T-helper 17 cell (primary cell): ENCODE results near the gene RPUSD1. TPM values are rescaled to one million over a fixed set of nuclear protein-coding genes. Genes with fewer than 3 reads are reported as not detected.

Source experiments
- ATAC-seq: fragments of 150-1000 bp; cut with Tn5 transposase; 2 replicates; pipeline ENCODE4 v1.10.0; 2021; ENCODE audit warnings: mild to moderate bottlenecking, moderate library complexity
- DNase-seq, 3 donors: peaks; one replicate each; pipeline versions ENCODE4 v3.0.0 to v3.0.0-alpha.2; 2020 to 2021
- H3K9me3 ChIP-seq: one replicate; pipeline ENCODE4 v1.7.0; 2013; ENCODE audit warnings: low read length, mild to moderate bottlenecking; ENCODE audit not compliant: control insufficient read depth, poor library complexity, severe bottlenecking
- H3K27ac Mint-ChIP-seq: one replicate; pipeline ENCODE4 v1.8.0; 2022; ENCODE audit warnings: mild to moderate bottlenecking, moderate library complexity, mixed read lengths
- H3K27me3 Mint-ChIP-seq: one replicate; pipeline ENCODE4 v1.8.0; 2022; ENCODE audit warnings: mixed read lengths
- H3K36me3 Mint-ChIP-seq: one replicate; pipeline ENCODE4 v1.8.0; 2022; ENCODE audit warnings: low read depth, mixed read lengths
- H3K4me1 Mint-ChIP-seq: one replicate; pipeline ENCODE4 v1.8.0; 2022; ENCODE audit warnings: mild to moderate bottlenecking, mixed read lengths
- H3K4me3 Mint-ChIP-seq: one replicate; pipeline ENCODE4 v1.8.0; 2022; ENCODE audit warnings: mild to moderate bottlenecking, moderate library complexity, mixed read lengths
- total RNA-seq, 4 donors: library from RNA in 2 of 4; stranded (reverse) in 2 of 4; gene quantifications; one replicate each; pipeline ENCODE4 v1.2.3 and lab custom pipeline; 2022 to 2026

RPUSD1 gene
- total RNA-seq, 2 donors from 2014 or later, result 14.9 to 17.1 TPM

DNA sequence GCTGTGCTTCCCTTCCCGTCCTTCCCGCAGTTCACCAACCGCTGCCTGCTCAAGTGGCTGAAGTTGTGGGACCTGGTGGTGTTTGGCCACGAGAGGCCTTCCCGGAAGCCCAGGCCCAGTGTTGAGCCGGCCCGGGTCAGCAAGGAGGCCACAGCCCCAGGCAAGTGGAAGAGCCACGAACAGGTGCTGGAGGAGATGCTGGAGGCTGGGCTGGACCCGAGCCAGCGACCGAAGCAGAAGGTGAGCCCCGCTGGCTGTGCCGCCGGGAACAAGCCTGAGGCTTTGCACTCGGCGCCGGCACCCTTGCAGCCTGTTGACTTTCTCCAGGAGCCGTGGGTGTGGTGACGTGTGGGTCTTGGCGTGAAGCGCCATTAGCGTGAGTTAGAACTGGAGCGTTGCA lies 3.0 kb upstream of the RPUSD1 start:
- no peak overlapping the region for H3K27ac Mint-ChIP-seq
- ATAC-seq, result no peak
- no peaks in the 10 kb centered on the region for H3K36me3 Mint-ChIP-seq
- H3K4me1 Mint-ChIP-seq, result peaks cover 5% of the 10 kb centered on the region
- no peaks in the 10 kb centered on the region for H3K27me3 Mint-ChIP-seq
- no peak for DNase-seq
- no peaks in the 10 kb centered on the region for H3K9me3 ChIP-seq
- no peak overlapping the region for H3K4me3 Mint-ChIP-seq

DNA sequence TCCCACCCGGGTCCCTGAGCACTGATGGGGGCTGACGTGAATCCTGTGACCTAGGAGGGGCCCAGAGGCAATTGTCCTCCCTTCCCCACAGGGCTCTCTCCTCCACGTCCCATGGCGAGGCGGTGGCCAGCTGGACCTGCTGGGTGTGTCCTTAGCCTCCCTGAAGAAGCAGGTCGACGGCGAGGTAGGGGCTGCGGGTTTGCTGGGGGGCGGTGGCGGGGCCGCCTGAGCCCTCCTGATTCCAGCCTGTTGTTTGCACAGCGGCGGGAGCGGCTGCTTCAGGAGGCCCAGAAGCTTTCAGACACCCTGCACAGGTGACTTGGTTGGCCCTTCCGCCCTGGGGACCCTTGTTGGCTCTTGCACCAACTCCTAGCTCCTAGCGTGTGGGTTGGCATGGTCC lies 1.9 kb upstream of the RPUSD1 start:
- no peak for DNase-seq
- no peak overlapping the region for H3K27ac Mint-ChIP-seq
- H3K36me3 Mint-ChIP-seq, result no peaks in the 10 kb centered on the region
- no peaks in the 10 kb centered on the region for H3K27me3 Mint-ChIP-seq
- peak overlapping the region; percentile 83 for H3K4me3 Mint-ChIP-seq
- no peak for ATAC-seq
- H3K4me1 Mint-ChIP-seq, result peaks cover 3% of the 10 kb centered on the region
- H3K9me3 ChIP-seq, result no peaks in the 10 kb centered on the region

GRCh38 chr16:789191-789850 lies 1.1 kb upstream of the RPUSD1 start:
- H3K27me3 Mint-ChIP-seq, result no peaks in the 10 kb centered on the region
- ATAC-seq (no peak), DNase-seq (no peak)
- peaks cover 6% of the 10 kb centered on the region for H3K4me1 Mint-ChIP-seq
- no peaks in the 10 kb centered on the region for H3K9me3 ChIP-seq
- peak overlapping the region; percentile 83 for H3K4me3 Mint-ChIP-seq
- H3K36me3 Mint-ChIP-seq, result no peaks in the 10 kb centered on the region
- H3K27ac Mint-ChIP-seq, result no peak overlapping the region

- DNase-seq (peak; percentile 90 to 97 (median 96)), ATAC-seq (peak; percentile 97)
- no peaks in the 10 kb centered on the region for H3K9me3 ChIP-seq
- Mint-ChIP-seq H3K27ac (peak within 1 kb of the TSS; percentile 67), H3K4me3 (peak within 1 kb of the TSS; percentile 90), H3K36me3 (no peaks in the 10 kb centered on the region), H3K4me1 (peaks cover 6% of the 10 kb centered on the region), H3K27me3 (no peaks in the 10 kb centered on the region)
These were observed 382 bp upstream of the RPUSD1 start, which contains the start of gene CHTF18 for GRCh38 chr16:788399-789126. CHTF18 (plus strand) TSS chr16:788620; CDS start chr16:788685, 65 bp downstream.

GRCh38 chr16:787321-787966 lies 737 bp downstream of the RPUSD1 start:
- no peak for DNase-seq
- H3K36me3 Mint-ChIP-seq, result no peaks in the 10 kb centered on the region

DNA sequence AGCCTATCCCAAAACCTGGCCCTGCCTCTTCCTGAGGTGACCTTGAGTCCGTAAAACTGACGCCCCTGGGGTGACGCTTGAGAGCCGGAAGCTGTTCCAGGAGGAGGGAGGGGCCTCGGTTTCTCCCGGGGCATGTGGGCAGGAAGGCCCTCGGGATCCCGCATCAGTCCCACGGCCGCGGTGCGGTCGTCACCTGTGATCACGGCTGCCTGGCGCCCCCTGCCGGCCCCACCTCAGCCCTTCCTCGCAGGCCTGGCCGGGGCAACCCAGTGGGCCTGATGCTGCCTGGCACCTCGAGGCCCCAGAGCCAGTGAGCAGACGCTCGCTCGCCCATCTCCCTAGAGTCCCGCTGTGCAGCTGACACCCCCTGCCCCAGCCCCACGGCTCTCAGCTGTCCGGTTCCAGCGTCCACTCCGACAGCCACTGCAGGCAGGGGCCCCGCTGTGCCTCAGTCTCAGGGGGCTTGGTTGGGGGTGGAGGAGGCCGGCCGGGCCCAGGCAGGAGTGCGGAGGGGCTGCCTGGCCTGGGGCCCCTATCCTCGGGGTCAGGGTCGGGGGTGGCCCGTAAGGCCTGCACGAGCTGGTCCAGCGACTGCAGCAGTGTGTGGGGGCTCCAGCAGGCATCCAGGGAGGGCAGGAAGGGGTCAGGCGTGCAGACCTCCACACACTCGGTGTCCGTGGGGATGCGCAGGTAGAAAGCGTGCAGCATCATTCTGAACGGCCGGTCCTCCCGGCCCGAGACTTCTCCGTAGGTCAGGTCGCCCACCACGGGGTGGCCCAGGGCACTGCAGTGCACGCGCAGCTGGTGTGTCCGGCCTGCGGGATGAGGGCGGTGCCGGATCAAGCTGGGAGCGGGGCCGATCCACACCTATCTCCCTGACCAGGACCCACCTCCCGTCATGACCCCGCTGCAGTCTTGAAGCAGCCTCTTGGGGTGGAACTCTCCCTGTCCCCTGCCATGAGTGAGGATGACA lies 2.3 kb downstream of the RPUSD1 start:
- ATAC-seq, result peak; percentile 22
- no peaks in the 10 kb centered on the region for H3K9me3 ChIP-seq
- Mint-ChIP-seq H3K27me3 (no peaks in the 10 kb centered on the region), H3K4me3 (peak overlapping the region; percentile 90), H3K36me3 (no peaks in the 10 kb centered on the region), H3K27ac (no peak overlapping the region), H3K4me1 (peaks cover 6% of the 10 kb centered on the region)
- peak; percentile 59 to 72 (median 66) for DNase-seq

More at GRCh38 chr16:787321-787966, 737 bp downstream of the RPUSD1 start:
- no peaks in the 10 kb centered on the region for H3K9me3 ChIP-seq
- no peaks in the 10 kb centered on the region for H3K27me3 Mint-ChIP-seq
- ATAC-seq, result no peak
- H3K4me1 Mint-ChIP-seq, result peaks cover 6% of the 10 kb centered on the region
- H3K27ac Mint-ChIP-seq, result peak overlapping the region; percentile 67
- peak overlapping the region; percentile 90 for H3K4me3 Mint-ChIP-seq

GRCh38 chr16:784431-784830 lies 3.8 kb downstream of the RPUSD1 start:
- no peaks in the 10 kb centered on the region for H3K9me3 ChIP-seq
- no peak for DNase-seq
- ATAC-seq, result no peak
- no peaks in the 10 kb centered on the region for H3K27me3 Mint-ChIP-seq
- peaks cover 8% of the 10 kb centered on the region for H3K4me1 Mint-ChIP-seq
- H3K4me3 Mint-ChIP-seq, result no peak overlapping the region
- H3K27ac Mint-ChIP-seq, result no peak overlapping the region
- H3K36me3 Mint-ChIP-seq, result no peaks in the 10 kb centered on the region

GRCh38 chr16:783404-784161 lies 4.6 kb downstream of the RPUSD1 start:
- Mint-ChIP-seq H3K4me1 (peaks cover 8% of the 10 kb centered on the region), H3K4me3 (no peak overlapping the region), H3K27ac (no peak overlapping the region), H3K36me3 (no peaks in the 10 kb centered on the region), H3K27me3 (no peaks in the 10 kb centered on the region)
- no peak for ATAC-seq
- H3K9me3 ChIP-seq, result no peaks in the 10 kb centered on the region
- DNase-seq, result no peak

DNA sequence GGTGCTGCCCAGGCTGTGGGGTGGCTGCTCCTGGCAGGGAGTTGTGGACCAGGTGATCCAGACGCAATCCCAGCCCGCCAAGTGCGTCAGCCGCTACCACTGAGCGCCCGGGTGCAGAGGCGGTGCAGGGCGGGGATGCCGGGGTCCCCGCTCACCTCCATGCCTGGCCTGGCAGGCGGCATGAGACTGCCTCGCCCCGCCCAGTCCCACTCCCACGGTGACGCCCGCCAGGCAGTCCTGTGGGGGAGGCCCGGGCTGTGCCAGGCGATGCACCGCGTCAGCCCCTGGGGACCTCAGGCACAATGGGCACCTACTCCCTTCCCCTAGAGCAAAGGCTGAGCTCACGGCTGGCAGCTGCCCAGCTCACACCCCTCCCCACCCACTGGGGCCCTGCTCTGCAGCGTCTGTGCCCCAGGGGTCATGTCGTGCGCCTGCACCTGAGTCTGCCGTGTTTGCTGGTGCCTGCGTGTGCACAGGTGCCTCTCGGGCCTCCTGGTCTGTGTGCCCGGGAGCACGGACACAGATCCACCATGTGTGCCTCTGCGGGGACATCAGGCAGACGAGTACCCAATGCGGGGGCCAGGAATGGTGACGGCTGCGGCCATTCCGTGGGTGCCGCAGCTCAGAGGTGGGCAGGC lies 5.3 kb downstream of the RPUSD1 start:
- no peak for DNase-seq
- Mint-ChIP-seq H3K4me3 (no peak overlapping the region), H3K4me1 (peaks cover 8% of the 10 kb centered on the region), H3K27me3 (no peaks in the 10 kb centered on the region), H3K27ac (no peak overlapping the region), H3K36me3 (no peaks in the 10 kb centered on the region)
- ATAC-seq, result no peak
- H3K9me3 ChIP-seq, result no peaks in the 10 kb centered on the region

GRCh38 chr16:782258-782657 lies 5.9 kb downstream of the RPUSD1 start:
- no peak for ATAC-seq
- no peak overlapping the region for H3K4me3 Mint-ChIP-seq

GRCh38 chr16:781346-782010 lies 6.7 kb downstream of the RPUSD1 start:
- H3K9me3 ChIP-seq, result no peaks in the 10 kb centered on the region
- Mint-ChIP-seq H3K36me3 (no peaks in the 10 kb centered on the region), H3K4me3 (no peak overlapping the region), H3K27ac (no peak overlapping the region), H3K4me1 (peaks cover 7% of the 10 kb centered on the region), H3K27me3 (no peaks in the 10 kb centered on the region)
- no peak for DNase-seq
- ATAC-seq, result no peak

More at GRCh38 chr16:782258-782657, 5.9 kb downstream of the RPUSD1 start:
- H3K27me3 Mint-ChIP-seq, result no peaks in the 10 kb centered on the region
- DNase-seq, result no peak
- no peak overlapping the region for H3K27ac Mint-ChIP-seq
- no peaks in the 10 kb centered on the region for H3K9me3 ChIP-seq
- no peaks in the 10 kb centered on the region for H3K36me3 Mint-ChIP-seq
- peaks cover 10% of the 10 kb centered on the region for H3K4me1 Mint-ChIP-seq
